ENCODE results near the gene CADPS. TPM values are rescaled to one million over a fixed set of nuclear protein-coding genes. Genes with fewer than 3 reads are reported as not detected.
A peak's percentile ranks its signal among the peaks of the same experiment; 100 is the strongest.

The CADPS gene
- total RNA-seq, 1 experiment from 2014 or later = not detected

DNA sequence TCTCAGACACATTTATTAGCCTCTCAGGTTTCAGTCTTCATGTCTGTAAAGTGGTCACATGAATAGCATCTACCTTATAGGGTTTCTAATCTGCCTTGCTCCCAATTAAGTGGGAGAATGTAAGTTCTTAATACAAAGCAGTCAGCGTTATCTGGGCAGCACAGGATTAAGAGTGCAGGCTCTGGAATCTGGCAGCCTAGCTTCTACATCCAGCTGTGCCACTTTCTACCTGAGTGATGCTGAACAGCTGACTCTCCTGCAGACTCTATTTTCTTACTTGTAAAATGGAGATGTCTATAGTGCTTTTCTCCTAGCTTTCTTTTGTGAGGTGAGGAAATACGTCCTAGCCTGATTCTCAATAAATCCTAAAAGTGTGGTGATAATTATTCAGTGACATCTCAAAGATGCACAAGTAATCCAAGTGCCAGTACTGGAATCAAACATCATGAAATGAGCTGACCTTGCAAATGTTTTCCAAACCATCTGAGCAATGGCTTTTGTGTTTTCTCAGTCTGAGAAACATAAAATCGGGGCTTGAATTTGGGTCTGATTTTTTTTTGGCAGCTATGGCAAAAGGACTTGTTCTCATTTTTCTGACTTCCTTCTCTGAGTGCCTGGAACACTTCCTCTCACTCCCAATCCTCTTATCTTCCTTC is 269.7 kb downstream of the CADPS start:
- no peak overlapping the region for H3K4me3 ChIP-seq (ENCODE audit: low read length)
- TF ChIP-seq, protein P1, sequence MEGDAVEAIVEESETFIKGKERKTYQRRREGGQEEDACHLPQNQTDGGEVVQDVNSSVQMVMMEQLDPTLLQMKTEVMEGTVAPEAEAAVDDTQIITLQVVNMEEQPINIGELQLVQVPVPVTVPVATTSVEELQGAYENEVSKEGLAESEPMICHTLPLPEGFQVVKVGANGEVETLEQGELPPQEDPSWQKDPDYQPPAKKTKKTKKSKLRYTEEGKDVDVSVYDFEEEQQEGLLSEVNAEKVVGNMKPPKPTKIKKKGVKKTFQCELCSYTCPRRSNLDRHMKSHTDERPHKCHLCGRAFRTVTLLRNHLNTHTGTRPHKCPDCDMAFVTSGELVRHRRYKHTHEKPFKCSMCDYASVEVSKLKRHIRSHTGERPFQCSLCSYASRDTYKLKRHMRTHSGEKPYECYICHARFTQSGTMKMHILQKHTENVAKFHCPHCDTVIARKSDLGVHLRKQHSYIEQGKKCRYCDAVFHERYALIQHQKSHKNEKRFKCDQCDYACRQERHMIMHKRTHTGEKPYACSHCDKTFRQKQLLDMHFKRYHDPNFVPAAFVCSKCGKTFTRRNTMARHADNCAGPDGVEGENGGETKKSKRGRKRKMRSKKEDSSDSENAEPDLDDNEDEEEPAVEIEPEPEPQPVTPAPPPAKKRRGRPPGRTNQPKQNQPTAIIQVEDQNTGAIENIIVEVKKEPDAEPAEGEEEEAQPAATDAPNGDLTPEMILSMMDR (conservative IDR thresholded peaks at IDR 0.05; ENCODE audit: low read depth, low read length) = no peak
- no peak for TF ChIP-seq EZH2 (IDR thresholded peaks at IDR 0.05; ENCODE audit: low read length, unreplicated experiment)
- TF ChIP-seq EZH2phosphoT487 (IDR thresholded peaks at IDR 0.05; ENCODE audit: borderline replicate concordance, low read length) = no peak
- no TSS peak for BruUV-seq (replicated peaks)
- H3K4me1 ChIP-seq (ENCODE audit: insufficient read depth, low read length) = peaks cover 49% of the 10 kb centered on the region
- no peak overlapping the region for H3K4me2 ChIP-seq (ENCODE audit: low read length)
- no peaks in the 10 kb centered on the region for H3F3A ChIP-seq (ENCODE audit: low read length, unreplicated experiment)
- H3K79me2 ChIP-seq (ENCODE audit: low read length) = no peaks in the 10 kb centered on the region
- no peak for DNase-seq
- no peak overlapping the region for H3K27ac ChIP-seq (ENCODE audit: low read length)
- H3K9me3 ChIP-seq (ENCODE audit: low read length) = no peaks in the 10 kb centered on the region
- no peak overlapping the region for H2AFZ ChIP-seq (ENCODE audit: low read length)
- ATAC-seq = no peak
- H4K20me1 ChIP-seq (ENCODE audit: low read length) = no peaks in the 10 kb centered on the region
- no peaks in the 10 kb centered on the region for H3K36me3 ChIP-seq (ENCODE audit: low read depth, low read length)
- intact Hi-C loops (cut with micrococcal nuclease) = loop anchor here (10.0 kb wide), 1 partner anchor 1671 kb away; no protein-coding TSS in a partner anchor
- POLR2A ChIA-PET (ENCODE audit: unreplicated experiment) = no interaction called here
- H3K9me2 ChIP-seq (replicated peaks; ENCODE audit: low read length) = no peaks in the 10 kb centered on the region
- no peaks in the 10 kb centered on the region for H3K27me3 ChIP-seq (ENCODE audit: low read length)
- CTCF ChIA-PET = no interaction called here
- H3K9ac ChIP-seq (ENCODE audit: low read length) = no peak overlapping the region

DNA sequence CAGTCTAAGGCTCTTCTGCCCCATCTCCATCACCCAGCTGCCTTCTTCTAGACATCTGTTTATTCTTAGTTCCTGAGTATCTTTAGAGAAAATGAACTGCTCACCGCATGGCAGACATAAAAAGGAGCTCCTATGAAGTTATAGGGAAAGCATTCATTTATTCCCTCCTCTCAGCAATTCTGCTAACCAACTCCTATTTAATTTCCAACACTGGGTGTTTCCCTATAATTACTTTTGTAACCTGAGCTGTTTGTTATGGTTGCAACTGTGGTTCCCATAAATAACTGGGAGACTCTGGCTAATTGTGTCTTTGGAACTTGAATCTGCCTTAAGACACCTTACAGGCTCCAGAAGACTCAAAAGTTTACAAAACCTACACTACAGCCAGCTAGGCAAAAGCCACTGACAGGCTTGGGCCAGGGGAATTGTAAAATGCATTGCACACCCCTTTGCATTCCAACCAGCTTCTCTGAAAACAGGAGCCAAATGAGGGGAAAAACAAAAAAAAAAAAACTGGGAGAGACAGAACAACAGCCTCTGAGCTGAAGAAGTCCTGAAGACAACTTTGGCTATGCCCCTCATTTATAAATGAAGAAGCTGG is 270.4 kb downstream of the CADPS start:
- Histone ChIP-seq H3K36me3 (ENCODE audit: low read depth, low read length) (no peaks in the 10 kb centered on the region), H3K9me3 (ENCODE audit: low read length) (no peaks in the 10 kb centered on the region), H3K4me3 (ENCODE audit: low read length) (no peak overlapping the region), H3K27me3 (ENCODE audit: low read length) (no peaks in the 10 kb centered on the region), H3K9ac (ENCODE audit: low read length) (no peak overlapping the region), H4K20me1 (ENCODE audit: low read length) (no peaks in the 10 kb centered on the region), H3K27ac (ENCODE audit: low read length) (peak overlapping the region; percentile 90; the same call in 1 of the 2 replicates), H3F3A (ENCODE audit: low read length, unreplicated experiment) (no peaks in the 10 kb centered on the region), H3K79me2 (ENCODE audit: low read length) (no peaks in the 10 kb centered on the region), H2AFZ (ENCODE audit: low read length) (no peak overlapping the region), H3K9me2 (replicated peaks; ENCODE audit: low read length) (no peaks in the 10 kb centered on the region), H3K4me1 (ENCODE audit: insufficient read depth, low read length) (peaks cover 49% of the 10 kb centered on the region), H3K4me2 (ENCODE audit: low read length) (no peak overlapping the region)
- no peak for DNase-seq
- intact Hi-C loops (cut with micrococcal nuclease) = loop anchor here (5.0 to 10.0 kb wide), 2 partner anchors 43 to 1670 kb away; no protein-coding TSS in a partner anchor
- CTCF ChIA-PET = interaction anchor here (0.6 kb wide), 1 partner anchor 51 kb away, joined by 3 read pairs; no protein-coding TSS in a partner anchor
- ATAC-seq = no peak
- TF ChIP-seq EZH2 (IDR thresholded peaks at IDR 0.05; ENCODE audit: low read length, unreplicated experiment) = no peak
- no TSS peak for BruUV-seq (replicated peaks)
- POLR2A ChIA-PET (ENCODE audit: unreplicated experiment) = no interaction called here

DNA sequence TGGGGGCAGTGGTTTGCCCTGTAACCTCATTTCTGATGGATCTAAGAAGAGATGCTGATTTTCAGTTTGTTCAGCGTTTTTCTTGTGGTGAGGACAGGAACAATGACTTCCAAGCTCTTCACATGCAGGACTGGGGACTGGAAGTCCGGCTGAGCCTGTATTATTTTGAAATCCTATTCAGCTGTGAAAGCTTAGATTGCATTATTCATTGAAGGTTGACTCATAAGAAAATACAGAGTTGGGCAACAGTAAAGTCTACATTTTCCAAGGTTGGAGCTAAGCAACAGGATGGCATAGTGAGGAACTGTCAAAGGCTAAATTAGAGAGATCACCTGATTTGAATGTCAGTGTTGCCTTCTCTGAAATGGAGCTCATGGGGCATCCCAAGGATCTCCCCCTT is 270.9 kb downstream of the CADPS start:
- peak; percentile 63 for ATAC-seq
- H3K4me3 ChIP-seq (ENCODE audit: low read length) = peak overlapping the region; percentile 47; the same call in 1 of the 2 replicates
- no peaks in the 10 kb centered on the region for H3K79me2 ChIP-seq (ENCODE audit: low read length)
- H3K27me3 ChIP-seq (ENCODE audit: low read length) = no peaks in the 10 kb centered on the region
- H3K4me2 ChIP-seq (ENCODE audit: low read length) = peak overlapping the region; percentile 73
- no peaks in the 10 kb centered on the region for H3K36me3 ChIP-seq (ENCODE audit: low read depth, low read length)
- BruUV-seq (replicated peaks) = TSS peak; percentile 74
- ChIA-PET CTCF (interaction anchor here (0.6 kb wide), 1 partner anchor 50 kb away, joined by 3 read pairs; no protein-coding TSS in a partner anchor), POLR2A (ENCODE audit: unreplicated experiment) (no interaction called here)
- peak overlapping the region; percentile 90 for H3K27ac ChIP-seq (ENCODE audit: low read length)
- H3K9me2 ChIP-seq (replicated peaks; ENCODE audit: low read length) = no peaks in the 10 kb centered on the region
- peaks cover 49% of the 10 kb centered on the region for H3K4me1 ChIP-seq (ENCODE audit: insufficient read depth, low read length)
- no peak for TF ChIP-seq EZH2phosphoT487 (IDR thresholded peaks at IDR 0.05; ENCODE audit: borderline replicate concordance, low read length)
- no peak for TF ChIP-seq EZH2 (IDR thresholded peaks at IDR 0.05; ENCODE audit: low read length, unreplicated experiment)
- TF ChIP-seq, protein P1 (conservative IDR thresholded peaks at IDR 0.05; ENCODE audit: low read depth, low read length) = no peak
- no peaks in the 10 kb centered on the region for H4K20me1 ChIP-seq (ENCODE audit: low read length)
- H3K9ac ChIP-seq (ENCODE audit: low read length) = peak overlapping the region; percentile 49
- intact Hi-C loops (cut with micrococcal nuclease) = loop anchor here (5.0 to 10.0 kb wide), 2 partner anchors 42 to 1669 kb away; no protein-coding TSS in a partner anchor
- no peaks in the 10 kb centered on the region for H3F3A ChIP-seq (ENCODE audit: low read length, unreplicated experiment)
- peak overlapping the region; percentile 58 for H2AFZ ChIP-seq (ENCODE audit: low read length)
- no peaks in the 10 kb centered on the region for H3K9me3 ChIP-seq (ENCODE audit: low read length)
- DNase-seq = peak; percentile 70
